GM18526 (cell line): ENCODE data around the gene BCL2L11.

Experiments used
- POLR2A ChIP-seq: IDR thresholded peaks from 3 replicates; pipeline ENCODE4 v1.6.1; 2011; ENCODE audit not compliant: insufficient read length; ENCODE audit errors: extremely low read depth

Gene BCL2L11

GRCh38 chr2:111116011-111116746 lies 4.5 kb upstream of the BCL2L11 start:
- TF ChIP-seq POLR2A: no peak

GRCh38 chr2:111116843-111117597 lies 3.7 kb upstream of the BCL2L11 start:
- no peak for TF ChIP-seq POLR2A

GRCh38 chr2:111117598-111118480 lies 2.9 kb upstream of the BCL2L11 start:
- TF ChIP-seq POLR2A: no peak

- no peak for TF ChIP-seq POLR2A
Measured at GRCh38 chr2:111118481-111118980, 2.2 kb upstream of the BCL2L11 start.

GRCh38 chr2:111118981-111119821 lies 1.5 kb upstream of the BCL2L11 start:
- TF ChIP-seq POLR2A: no peak

- no peak for TF ChIP-seq POLR2A
Measured at GRCh38 chr2:111119822-111120252, 877 bp upstream of the BCL2L11 start.

GRCh38 chr2:111121028-111121827 lies 514 bp downstream of the BCL2L11 start:
- no peak for TF ChIP-seq POLR2A

- TF ChIP-seq POLR2A: no peak
Measured at GRCh38 chr2:111121828-111122630, 1.3 kb downstream of the BCL2L11 start.

- no peak for TF ChIP-seq POLR2A
Measured at GRCh38 chr2:111122631-111123421, 2.1 kb downstream of the BCL2L11 start.

- no peak for TF ChIP-seq POLR2A
Measured at GRCh38 chr2:111123751-111124150, 3.0 kb downstream of the BCL2L11 start.

GRCh38 chr2:111126581-111126980 lies 5.9 kb downstream of the BCL2L11 start:
- no peak for TF ChIP-seq POLR2A

GRCh38 chr2:111127351-111127750 lies 6.6 kb downstream of the BCL2L11 start:
- no peak for TF ChIP-seq POLR2A
